B cell (primary cell): ENCODE data around the gene KDELR1. TPM values are rescaled to one million over a fixed set of nuclear protein-coding genes. Genes with fewer than 3 reads are reported as not detected.

Experiments used
- ATAC-seq: fragments of 200-7000 bp; cut with Tn5 transposase; one replicate; pipeline ENCODE4 v1.10.0; 2021; ENCODE audit warnings: low read depth, mild to moderate bottlenecking, moderate number of reproducible peaks, moderate library complexity
- CTCF ChIA-PET: fragments of 350-600 bp; sonication (Branson Sonifier 250); formaldehyde crosslinking; loops from one replicate; lab custom pipeline; 2021; ENCODE audit warnings: antibody characterized with exemption, inconsistent platforms; lab: Charles Lee
- POLR2A ChIA-PET: fragments of 350-600 bp; sonication (Branson Sonifier 250); formaldehyde crosslinking; loops from one replicate; lab custom pipeline; 2021; ENCODE audit warnings: antibody characterized with exemption; lab: Charles Lee
- DNase-seq: peaks from one replicate; pipeline ENCODE4 v3.0.0; 2013
- H2AFZ ChIP-seq: 2 replicates; pipeline ENCODE4 v1.6.1; 2012; ENCODE audit warnings: mild to moderate bottlenecking, low read depth, low read length; ENCODE audit not compliant: insufficient read depth, poor library complexity, severe bottlenecking
- H3K27ac ChIP-seq, 2 donors: 1 replicate in 1 of 2; 2 replicates in 1 of 2; pipeline ENCODE4 v1.5.1; 2012 to 2013; ENCODE audit warnings: low read length in 2 of 2, mild to moderate bottlenecking in 2 of 2, moderate library complexity in 1 of 2
- H3K27me3 ChIP-seq, 4 experiments: fragments of 200-600 bp in 1 of 4; sonication (generic) in 1 of 4; replicated peaks in 1 of 4; 1 replicate in 2 of 4; 2 replicates in 2 of 4; pipeline versions ENCODE4 v1.6.1 to v1.7.0; 2013 to 2016; ENCODE audit warnings: low read length in 3 of 4, mild to moderate bottlenecking in 2 of 4, mixed read lengths in 1 of 4, moderate library complexity in 1 of 4; ENCODE audit not compliant: insufficient read depth in 4 of 4, control insufficient read depth in 3 of 4; ENCODE audit errors: control extremely low read depth in 1 of 4
- H3K36me3 ChIP-seq, 2 experiments: replicated peaks in 1 of 2; 1 replicate in 1 of 2; 2 replicates in 1 of 2; pipeline versions ENCODE4 v1.6.1 to v1.7.1; 2013; ENCODE audit warnings: low read length in 1 of 2; ENCODE audit not compliant: insufficient read depth in 2 of 2, control insufficient read depth in 1 of 2; ENCODE audit errors: control extremely low read depth in 1 of 2, extremely low read depth in 1 of 2
- H3K4me1 ChIP-seq, 2 donors: fragments of 200-600 bp in 1 of 2; sonication (generic) in 1 of 2; 1 replicate in 1 of 2; 2 replicates in 1 of 2; pipeline versions ENCODE4 v1.5.1 to v1.6.1; 2013 to 2017; ENCODE audit warnings: low read length in 2 of 2; ENCODE audit not compliant: control insufficient read depth in 2 of 2, insufficient read depth in 2 of 2
- H3K4me2 ChIP-seq: replicated peaks from 2 replicates; pipeline ENCODE3; 2012; ENCODE audit warnings: mild to moderate bottlenecking, low read depth, low read length; ENCODE audit not compliant: poor library complexity, severe bottlenecking
- H3K4me3 ChIP-seq, 5 experiments: fragments of 200-600 bp in 1 of 5; sonication (generic) in 1 of 5; 1 replicate in 3 of 5; 2 replicates in 2 of 5; pipeline versions ENCODE4 v1.5.1 to v1.7.0; 2011 to 2016; ENCODE audit warnings: low read length in 4 of 5, mild to moderate bottlenecking in 4 of 5, low read depth in 2 of 5, control low read depth in 1 of 5, moderate library complexity in 1 of 5; ENCODE audit not compliant: insufficient read depth in 1 of 5; ENCODE audit errors: control extremely low read depth in 1 of 5, extremely low read depth in 1 of 5
- H3K79me2 ChIP-seq: fragments of 200-600 bp; sonication (generic); one replicate; pipeline ENCODE4 v1.6.0; 2016; ENCODE audit warnings: low read length; ENCODE audit not compliant: control insufficient read depth, insufficient read depth
- H3K9ac ChIP-seq: fragments of 200-600 bp; sonication (generic); 2 replicates; pipeline ENCODE4 v1.6.1; 2017; ENCODE audit warnings: mild to moderate bottlenecking, low read length, moderate library complexity
- H3K9me3 ChIP-seq, 3 donors: one replicate each; pipeline versions ENCODE4 v1.6.1 to v1.7.1; 2013; ENCODE audit warnings: low read length in 2 of 3; ENCODE audit not compliant: control insufficient read depth in 2 of 3, insufficient read depth in 1 of 3; ENCODE audit errors: control extremely low read depth in 1 of 3
- H4K20me1 ChIP-seq: 2 replicates; pipeline ENCODE4 v1.6.0; 2012; ENCODE audit warnings: mild to moderate bottlenecking, low read length; ENCODE audit not compliant: insufficient read depth, control insufficient read depth, poor library complexity, severe bottlenecking
- H3K27ac Mint-ChIP-seq: one replicate; pipeline ENCODE4 v1.8.0; 2021; ENCODE audit warnings: mixed read lengths
- H3K27me3 Mint-ChIP-seq: one replicate; pipeline ENCODE4 v1.8.0; 2021; ENCODE audit warnings: mixed read lengths
- H3K4me1 Mint-ChIP-seq: one replicate; pipeline ENCODE4 v1.8.0; 2021; ENCODE audit warnings: mixed read lengths
- H3K4me3 Mint-ChIP-seq: one replicate; pipeline ENCODE4 v1.8.0; 2021; ENCODE audit warnings: mixed read lengths
- H3K9me3 Mint-ChIP-seq: one replicate; pipeline ENCODE4 v1.8.0; 2022; ENCODE audit warnings: mixed read lengths; ENCODE audit not compliant: insufficient read depth
- EZH2 ChIP-seq: IDR thresholded peaks from 2 replicates; pipeline ENCODE4 v1.6.1; 2012; ENCODE audit warnings: borderline replicate concordance, low read depth, mild to moderate bottlenecking, moderate library complexity, low read length; ENCODE audit not compliant: insufficient read depth, poor library complexity, severe bottlenecking
- WGBS: methylation state at CpG from one replicate; pipeline ENCODE4 v1.1.5; 2013; ENCODE audit warnings: missing lambda C conversion rate; ENCODE audit not compliant: insufficient coverage; 5-methylcytosine and 5-hydroxymethylcytosine counted together
- intact Hi-C: fragments of 100-400 bp; cut with micrococcal nuclease; formaldehyde crosslinking; loops from one replicate; pipeline ENCODE4 v1.10.0; 2022
- polyA plus RNA-seq: library from polyadenylated mRNA; depleted of rRNA; stranded (reverse); fragments of >200 nt; gene quantifications from 2 replicates; pipeline ENCODE4 v1.2.3, GENCODE V29; 2012
- total RNA-seq, 2 donors: library from RNA; stranded (reverse); fragments of 120-200 nt in 1 of 2; gene quantifications; 1 replicate in 1 of 2; 2 replicates in 1 of 2; pipeline versions ENCODE4 v1.2.3 to v1.2.4, GENCODE V29; 2013 to 2022
- TF ChIP-seq, protein P1 (sequence below): fragments of 200-600 bp; IDR thresholded peaks from one replicate; pipeline ENCODE4 v1.8.0; 2022; ENCODE audit warnings: antibody characterized with exemption, mild to moderate bottlenecking

KDELR1 gene
- total and polyA plus RNA-seq, 2 donors (not counting 1 experiment from before 2014, with no cell fraction given) = 33.3 to 62.7 TPM

DNA sequence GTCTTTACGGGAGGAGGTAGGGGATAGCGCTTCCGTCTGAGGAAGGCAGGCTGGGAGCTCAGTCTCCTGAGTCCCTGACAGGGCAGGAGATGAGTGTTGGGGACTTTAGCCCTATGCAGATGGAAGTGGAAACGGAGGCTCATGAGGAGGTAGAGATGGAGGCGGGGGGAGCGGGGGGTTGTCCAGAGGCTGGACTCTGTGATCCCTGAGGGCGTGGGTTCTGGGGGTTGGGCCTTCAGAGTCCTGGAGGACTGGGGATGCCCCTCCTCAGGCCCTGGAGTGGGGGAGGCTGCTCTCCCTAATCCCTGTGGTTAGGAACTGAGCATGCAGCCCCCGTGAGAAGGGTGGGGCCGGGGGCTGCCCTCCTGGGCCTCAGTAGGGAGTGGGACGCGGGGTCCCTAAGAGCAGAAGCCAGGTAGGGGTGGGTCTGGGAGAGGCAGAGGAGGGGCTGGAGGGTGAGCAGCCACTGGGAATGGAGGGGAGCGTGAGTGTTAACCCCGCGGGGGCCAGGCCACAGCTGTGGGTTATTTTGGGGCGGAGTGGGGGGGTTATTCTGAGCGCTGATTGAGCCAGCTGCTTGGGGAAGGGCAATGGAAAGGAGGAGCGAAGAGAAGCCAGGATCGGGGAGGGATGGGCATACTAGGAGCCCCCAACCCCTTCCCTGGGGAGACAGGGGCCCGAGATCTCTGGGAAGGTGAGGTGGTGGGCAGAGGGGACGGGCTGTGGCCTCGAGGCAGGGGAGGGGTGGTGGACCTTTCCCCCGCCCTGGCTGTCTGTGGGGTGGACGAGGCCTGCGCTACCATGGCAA lies 4.9 kb upstream of the KDELR1 start:
- Histone ChIP-seq H2AFZ (no peak overlapping the region), H3K4me2 (no peak overlapping the region), H3K4me3 (no peak overlapping the region), H3K9ac (no peak overlapping the region), H3K27me3 (peaks cover 0 to 56% (median 33%) of the 10 kb centered on the region in 4 experiments), H3K79me2 (peaks cover 13% of the 10 kb centered on the region), H4K20me1 (no peaks in the 10 kb centered on the region), H3K9me3 (peaks cover 0 to 34% (median 0%) of the 10 kb centered on the region in 3 donors), H3K27ac (no peak overlapping the region), H3K36me3 (no peaks in the 10 kb centered on the region), H3K4me1 (peaks cover 51 to 52% of the 10 kb centered on the region in 2 donors)
- intact Hi-C loops = loop anchor here (10.0 kb wide), 1 partner anchor 99 kb away; no protein-coding TSS in a partner anchor
- peaks cover 43% of the 10 kb centered on the region for H3K4me1 Mint-ChIP-seq
- CTCF ChIA-PET = interaction anchor here (0.8 to 1.0 kb wide), 2 partner anchors 45 to 188 kb away, joined by 3 to 7 read pairs; no protein-coding TSS in a partner anchor
- H3K4me3 Mint-ChIP-seq = no peak overlapping the region
- H3K27me3 Mint-ChIP-seq = peaks cover 33% of the 10 kb centered on the region
- ATAC-seq (no peak), DNase-seq (no peak)
- H3K9me3 Mint-ChIP-seq = no peaks in the 10 kb centered on the region
- POLR2A ChIA-PET = interaction anchor here (0.6 to 0.7 kb wide), 3 partner anchors 23 to 63 kb away, joined by 3 to 6 read pairs (median 4); no protein-coding TSS in a partner anchor
- 51% methylated on average over 21 of the region's 24 CpGs for WGBS
- H3K27ac Mint-ChIP-seq = no peak overlapping the region
- TF ChIP-seq EZH2 = no peak
- TF ChIP-seq, protein P1, sequence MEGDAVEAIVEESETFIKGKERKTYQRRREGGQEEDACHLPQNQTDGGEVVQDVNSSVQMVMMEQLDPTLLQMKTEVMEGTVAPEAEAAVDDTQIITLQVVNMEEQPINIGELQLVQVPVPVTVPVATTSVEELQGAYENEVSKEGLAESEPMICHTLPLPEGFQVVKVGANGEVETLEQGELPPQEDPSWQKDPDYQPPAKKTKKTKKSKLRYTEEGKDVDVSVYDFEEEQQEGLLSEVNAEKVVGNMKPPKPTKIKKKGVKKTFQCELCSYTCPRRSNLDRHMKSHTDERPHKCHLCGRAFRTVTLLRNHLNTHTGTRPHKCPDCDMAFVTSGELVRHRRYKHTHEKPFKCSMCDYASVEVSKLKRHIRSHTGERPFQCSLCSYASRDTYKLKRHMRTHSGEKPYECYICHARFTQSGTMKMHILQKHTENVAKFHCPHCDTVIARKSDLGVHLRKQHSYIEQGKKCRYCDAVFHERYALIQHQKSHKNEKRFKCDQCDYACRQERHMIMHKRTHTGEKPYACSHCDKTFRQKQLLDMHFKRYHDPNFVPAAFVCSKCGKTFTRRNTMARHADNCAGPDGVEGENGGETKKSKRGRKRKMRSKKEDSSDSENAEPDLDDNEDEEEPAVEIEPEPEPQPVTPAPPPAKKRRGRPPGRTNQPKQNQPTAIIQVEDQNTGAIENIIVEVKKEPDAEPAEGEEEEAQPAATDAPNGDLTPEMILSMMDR = no peak

DNA sequence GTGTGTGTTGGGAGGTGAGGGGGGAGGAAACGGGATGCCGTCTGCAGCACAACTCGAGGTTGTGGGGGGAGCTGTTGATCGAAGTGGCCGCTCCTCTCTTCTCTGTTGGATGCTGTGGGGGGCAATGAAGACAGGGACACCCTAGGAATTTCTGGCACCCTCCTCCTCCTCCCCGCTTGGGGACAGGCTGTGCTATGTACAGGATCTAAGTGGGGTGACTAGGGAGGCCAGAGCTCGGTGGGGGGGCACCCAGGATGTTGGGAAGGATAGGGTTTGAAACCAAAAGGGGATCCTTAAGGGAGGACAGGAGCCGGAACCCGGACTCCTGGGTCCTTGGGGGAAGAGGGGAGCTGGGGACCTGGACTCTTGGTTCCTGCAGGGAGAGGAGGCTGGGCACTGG lies 4.1 kb upstream of the KDELR1 start:
- no peaks in the 10 kb centered on the region for H3K36me3 ChIP-seq
- peak overlapping the region; percentile 72 for H3K4me2 ChIP-seq
- H3K27me3 ChIP-seq = peaks cover 0 to 56% (median 33%) of the 10 kb centered on the region in 4 experiments
- TF ChIP-seq, protein P1 = no peak
- no peak for TF ChIP-seq EZH2
- peaks cover 0 to 34% (median 0%) of the 10 kb centered on the region in 3 donors for H3K9me3 ChIP-seq
- no peak overlapping the region for H3K27ac ChIP-seq
- POLR2A ChIA-PET = interaction anchor here (0.5 to 0.7 kb wide), 4 partner anchors 22 to 62 kb away, joined by 3 to 10 read pairs (median 5); partner anchors contain the start of genes SYNGR4 and TMEM143
- no peak overlapping the region for H3K9ac ChIP-seq
- H4K20me1 ChIP-seq = no peaks in the 10 kb centered on the region
- H3K9me3 Mint-ChIP-seq = no peaks in the 10 kb centered on the region
- no peak for ATAC-seq
- no peak overlapping the region for H2AFZ ChIP-seq
- H3K27me3 Mint-ChIP-seq = peaks cover 33% of the 10 kb centered on the region
- no peak overlapping the region for H3K27ac Mint-ChIP-seq
- no peak overlapping the region for H3K4me3 ChIP-seq
- CTCF ChIA-PET = interaction anchor here (0.8 to 1.0 kb wide), 2 partner anchors 45 to 189 kb away, joined by 3 to 7 read pairs; no protein-coding TSS in a partner anchor
- peak overlapping the region; percentile 47 for H3K4me3 Mint-ChIP-seq
- peaks cover 18% of the 10 kb centered on the region for H3K79me2 ChIP-seq
- peaks cover 42% of the 10 kb centered on the region for H3K4me1 Mint-ChIP-seq
- peak; percentile 44 for DNase-seq
- intact Hi-C loops = loop anchor here (10.0 kb wide), 1 partner anchor 99 kb away; no protein-coding TSS in a partner anchor
- 23% methylated on average over 8 of the region's 9 CpGs for WGBS
- peaks cover 51 to 56% of the 10 kb centered on the region in 2 donors for H3K4me1 ChIP-seq
